Mesendoderm (in vitro differentiated cells): ENCODE results near the gene TCIRG1. TPM values are rescaled to one million over a fixed set of nuclear protein-coding genes. Genes with fewer than 3 reads are reported as not detected.
A peak's percentile ranks its signal among the peaks of the same experiment; 100 is the strongest.

Experiments
- DNase-seq: peaks from one replicate; pipeline ENCODE4 v3.0.0; 2013
- H2AK5ac ChIP-seq: 2 replicates; pipeline ENCODE4 v1.6.1; 2013; ENCODE audit warnings: low read length, inconsistent platforms
- H2BK120ac ChIP-seq: 2 replicates; pipeline ENCODE4 v1.6.1; 2013; ENCODE audit warnings: low read depth, mild to moderate bottlenecking, low read length, moderate library complexity, mixed read lengths
- H2BK15ac ChIP-seq: replicated peaks from 2 replicates; pipeline ENCODE4 v1.6.1; 2013; ENCODE audit warnings: low read depth, mild to moderate bottlenecking, moderate library complexity
- H2BK5ac ChIP-seq: 2 replicates; pipeline ENCODE4 v1.6.1; 2013; ENCODE audit warnings: low read length, inconsistent platforms
- H3K18ac ChIP-seq: 2 replicates; pipeline ENCODE4 v1.6.1; 2013; ENCODE audit warnings: mild to moderate bottlenecking, low read length, mixed read lengths
- H3K23ac ChIP-seq: one replicate; pipeline ENCODE4 v1.6.1; 2013; ENCODE audit warnings: low read length
- H3K27ac ChIP-seq: 2 replicates; pipeline ENCODE4 v1.5.1; 2013; ENCODE audit warnings: low read depth, mild to moderate bottlenecking, inconsistent platforms, low read length, moderate library complexity
- H3K27me3 ChIP-seq: 2 replicates; pipeline ENCODE4 v1.6.1; 2013; ENCODE audit warnings: low read length, control low read depth, mild to moderate bottlenecking, inconsistent platforms; ENCODE audit not compliant: insufficient read depth, poor library complexity
- H3K36me3 ChIP-seq: 2 replicates; pipeline ENCODE4 v1.6.1; 2013; ENCODE audit warnings: low read length, inconsistent platforms; ENCODE audit not compliant: control insufficient read depth, insufficient read depth
- H3K4ac ChIP-seq: one replicate; pipeline ENCODE4 v1.6.1; 2013; ENCODE audit warnings: low read depth, mild to moderate bottlenecking, low read length, moderate library complexity
- H3K4me1 ChIP-seq: 2 replicates; pipeline ENCODE4 v1.6.1; 2013; ENCODE audit warnings: low read depth, low read length, inconsistent platforms; ENCODE audit not compliant: control insufficient read depth
- H3K4me2 ChIP-seq: 2 replicates; pipeline ENCODE4 v1.6.1; 2013; ENCODE audit warnings: low read length
- H3K4me3 ChIP-seq: 2 replicates; pipeline ENCODE4 v1.5.1; 2013; ENCODE audit warnings: mild to moderate bottlenecking, low read length
- H3K56ac ChIP-seq: one replicate; pipeline ENCODE4 v1.6.1; 2013; ENCODE audit warnings: low read length
- H3K79me1 ChIP-seq: 2 replicates; pipeline ENCODE4 v1.6.1; 2013; ENCODE audit warnings: low read length, inconsistent platforms
- H3K79me2 ChIP-seq: 2 replicates; pipeline ENCODE4 v1.6.1; 2013; ENCODE audit warnings: mild to moderate bottlenecking, low read length; ENCODE audit not compliant: control insufficient read depth, insufficient read depth
- H3K9ac ChIP-seq: 2 replicates; pipeline ENCODE4 v1.6.1; 2013; ENCODE audit warnings: low read length, inconsistent platforms
- H4K5ac ChIP-seq: one replicate; pipeline ENCODE4 v1.6.1; 2013; ENCODE audit warnings: low read length
- H4K8ac ChIP-seq: one replicate; pipeline ENCODE4 v1.6.1; 2013; ENCODE audit warnings: low read depth, mild to moderate bottlenecking, control low read depth, low read length, moderate library complexity
- WGBS: extraction: QIAGEN DNeasy Blood & Tissue Kit; methylation state at CpG from one replicate; pipeline ENCODE4 v1.1.7; 2013; ENCODE audit warnings: low lambda C conversion rate, missing lambda C conversion rate; ENCODE audit not compliant: insufficient coverage; ENCODE audit errors: extremely low coverage; 5-methylcytosine and 5-hydroxymethylcytosine counted together
- small RNA-seq: library from polyadenylated mRNA; stranded (forward); fragments of <200 nt; extraction: miRNeasy Mini kit (QIAGEN cat#:217004); gene quantifications from one replicate; pipeline ENCODE3, GENCODE V24; 2013; ENCODE audit not compliant: insufficient read depth

Gene TCIRG1

DNA sequence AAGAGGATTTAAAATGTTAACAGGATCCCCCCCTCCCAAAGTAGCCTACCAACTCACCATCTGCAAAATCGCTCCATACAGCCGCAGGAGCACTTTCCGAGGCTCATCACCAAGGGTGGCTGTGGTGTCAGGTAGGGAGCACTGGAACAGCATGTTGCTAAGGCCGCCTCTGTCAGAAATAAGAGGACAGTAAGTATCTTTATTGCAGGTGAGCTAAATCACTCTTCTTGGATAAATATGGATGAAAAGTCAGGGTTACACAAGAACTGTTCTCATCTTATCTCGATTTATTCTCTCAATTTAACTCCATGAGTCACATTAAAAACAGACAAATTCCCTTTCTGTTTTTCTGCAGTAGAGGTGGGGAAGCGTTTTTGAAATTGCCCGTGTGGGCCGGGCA is 58.1 kb downstream of the TCIRG1 start:
- H3K27me3 ChIP-seq: no peaks in the 10 kb centered on the region
- H3K4me2 ChIP-seq: no peak overlapping the region
- peaks cover 2% of the 10 kb centered on the region for H3K4me1 ChIP-seq
- no peak overlapping the region for H2BK5ac ChIP-seq
- no peak overlapping the region for H3K23ac ChIP-seq
- no peak overlapping the region for H3K18ac ChIP-seq
- H4K5ac ChIP-seq: no peak overlapping the region
- H3K79me1 ChIP-seq: peaks cover 1% of the 10 kb centered on the region
- H2BK120ac ChIP-seq: no peak overlapping the region
- H3K56ac ChIP-seq: no peak overlapping the region
- H3K4me3 ChIP-seq: no peak overlapping the region
- no CpG with 5 or more reads among the region's 8 CpGs for WGBS
- H4K8ac ChIP-seq: no peak overlapping the region
- peaks cover 28% of the 10 kb centered on the region for H3K79me2 ChIP-seq
- no peak overlapping the region for H3K4ac ChIP-seq
- H3K36me3 ChIP-seq: no peaks in the 10 kb centered on the region
- DNase-seq: no peak
- H3K27ac ChIP-seq: no peak overlapping the region
- H2BK15ac ChIP-seq: no peak overlapping the region
- H3K9ac ChIP-seq: no peak overlapping the region
- H2AK5ac ChIP-seq: no peak overlapping the region

DNA sequence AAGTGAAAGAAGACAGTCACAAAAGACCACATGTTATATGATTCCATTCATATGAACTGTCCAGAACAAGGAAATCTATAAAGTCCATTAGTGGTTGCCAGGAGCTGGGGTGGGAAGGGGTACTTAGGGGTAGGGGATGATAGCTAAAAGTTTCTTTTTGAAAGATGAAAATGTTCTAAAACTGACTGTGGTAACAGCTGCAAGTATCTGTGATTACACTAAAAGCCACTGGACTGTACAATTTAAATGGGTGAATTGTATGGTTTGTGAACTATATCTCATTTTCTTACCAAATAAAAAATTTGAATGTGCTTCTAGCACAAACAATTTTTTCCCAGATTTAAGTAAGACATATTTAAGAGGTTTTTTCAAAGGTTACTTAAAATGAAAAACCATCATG is 60.2 kb downstream of the TCIRG1 start:
- no peak overlapping the region for H2BK120ac ChIP-seq
- no peak overlapping the region for H3K27ac ChIP-seq
- H4K8ac ChIP-seq: no peak overlapping the region
- no peak overlapping the region for H3K23ac ChIP-seq
- H4K5ac ChIP-seq: no peak overlapping the region
- H2BK5ac ChIP-seq: no peak overlapping the region
- H3K4ac ChIP-seq: no peak overlapping the region
- no peak overlapping the region for H3K18ac ChIP-seq
- H3K9ac ChIP-seq: no peak overlapping the region
- H3K4me1 ChIP-seq: peaks cover 2% of the 10 kb centered on the region
- H3K56ac ChIP-seq: no peak overlapping the region
- no peak overlapping the region for H3K4me3 ChIP-seq
- H3K36me3 ChIP-seq: no peaks in the 10 kb centered on the region
- peaks cover 46% of the 10 kb centered on the region for H3K79me2 ChIP-seq
- no peak overlapping the region for H3K4me2 ChIP-seq
- peaks cover 2% of the 10 kb centered on the region for H3K79me1 ChIP-seq
- H2AK5ac ChIP-seq: no peak overlapping the region
- DNase-seq: no peak
- no peak overlapping the region for H2BK15ac ChIP-seq
- H3K27me3 ChIP-seq: no peaks in the 10 kb centered on the region

DNA sequence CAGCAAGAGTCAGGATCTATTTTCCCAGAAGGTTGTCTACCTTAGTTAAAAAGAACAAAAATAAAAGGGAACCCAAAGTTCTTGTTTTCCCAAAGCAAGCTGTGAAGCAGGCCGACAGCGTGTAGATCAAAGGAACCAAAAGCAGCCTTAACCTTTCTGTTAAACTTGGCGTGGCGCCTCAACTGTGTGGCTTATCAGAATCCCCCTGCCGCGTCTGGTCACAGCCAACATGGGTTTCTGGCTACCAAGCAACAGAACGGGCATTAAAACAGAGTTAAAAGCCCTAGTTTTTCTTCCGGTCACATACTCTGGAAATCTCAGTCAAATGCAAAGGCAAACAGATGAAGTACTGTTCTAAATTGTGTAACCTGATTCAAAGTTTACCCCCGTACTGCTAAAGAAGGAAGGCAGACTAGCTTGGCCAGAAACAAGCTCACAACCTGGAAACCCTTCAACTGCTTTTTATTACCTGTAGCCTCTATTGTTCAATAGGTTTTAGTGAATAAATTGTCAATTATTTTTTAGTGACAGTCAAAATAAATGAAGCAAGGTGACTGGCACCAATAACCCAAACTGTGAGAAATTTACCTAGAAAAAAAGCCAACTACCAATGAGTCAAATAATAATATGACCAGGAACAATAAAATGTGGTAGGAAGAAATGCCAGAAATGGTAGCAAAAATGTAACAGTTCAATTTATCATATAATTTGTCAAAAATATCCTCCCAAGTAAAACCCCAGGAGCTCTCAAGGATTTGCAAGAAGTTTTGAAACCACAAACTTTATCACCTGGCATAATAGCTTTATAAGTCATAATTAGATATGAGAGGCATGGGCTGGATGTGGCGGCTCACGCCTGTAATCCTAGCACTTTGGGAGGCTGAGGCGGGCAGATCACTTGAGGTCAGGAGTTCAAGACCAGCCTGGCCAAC is 60.9 kb downstream of the TCIRG1 start:
- Histone ChIP-seq H3K4me1 (peaks cover 2% of the 10 kb centered on the region), H3K4ac (no peak overlapping the region), H2BK5ac (no peak overlapping the region), H2AK5ac (no peak overlapping the region), H4K5ac (no peak overlapping the region), H3K4me3 (no peak overlapping the region), H3K36me3 (no peaks in the 10 kb centered on the region), H3K4me2 (no peak overlapping the region), H2BK120ac (no peak overlapping the region), H3K27ac (no peak overlapping the region), H3K79me1 (peaks cover 2% of the 10 kb centered on the region), H3K56ac (no peak overlapping the region), H3K9ac (peak overlapping the region; percentile 17), H3K23ac (no peak overlapping the region), H3K18ac (no peak overlapping the region), H4K8ac (no peak overlapping the region), H3K27me3 (no peaks in the 10 kb centered on the region), H2BK15ac (no peak overlapping the region), H3K79me2 (peaks cover 50% of the 10 kb centered on the region)
- DNase-seq: peak; percentile 70
- no CpG with 5 or more reads among the region's 12 CpGs for WGBS

Small RNAs within 50 kb of the gene (small RNA-seq; reads per million reads assigned to genes)
- not detected for gene MIR6753
